Stimulated activated CD8-positive, alpha-beta memory T cell treated with anti-CD3 and anti-CD28 coated beads, Interleukin-15, amount 100 ng/mL, for 1 hour (primary cell): ENCODE results near the gene LGALS3BP.

ENCODE experiments used
- DNase-seq: peaks from one replicate; pipeline ENCODE4 v3.0.0-alpha.2; 2020; ENCODE audit warnings: low read depth

LGALS3BP gene

DNA sequence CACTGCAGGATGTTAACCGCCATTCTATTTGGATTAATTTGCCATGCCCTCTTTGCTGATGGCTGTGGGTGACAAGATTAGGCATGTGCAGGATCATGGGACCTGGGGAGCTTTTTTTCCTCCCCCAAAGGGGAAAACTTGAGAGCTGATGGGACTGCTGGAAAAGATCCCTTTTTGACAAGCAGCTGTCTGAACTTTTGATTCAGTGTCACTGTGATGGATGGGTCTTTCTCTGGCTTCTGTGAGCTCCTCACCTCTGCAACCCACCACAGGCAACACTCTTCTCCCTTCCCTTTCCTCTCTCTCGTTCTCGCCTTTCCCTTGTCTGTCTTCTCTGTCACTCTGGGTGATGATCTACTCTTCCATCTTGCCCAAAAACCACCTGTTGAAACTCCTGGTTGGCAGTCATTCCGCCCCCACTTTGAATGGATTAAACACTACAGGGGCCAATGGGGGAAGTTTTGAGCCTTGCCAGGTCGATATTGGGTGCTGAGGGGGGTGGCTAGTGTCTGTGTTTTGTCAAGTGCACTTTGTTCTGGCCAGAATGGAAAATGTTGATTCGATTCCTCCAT, 32.9 kb upstream of the LGALS3BP start:
- no peak for DNase-seq

DNA sequence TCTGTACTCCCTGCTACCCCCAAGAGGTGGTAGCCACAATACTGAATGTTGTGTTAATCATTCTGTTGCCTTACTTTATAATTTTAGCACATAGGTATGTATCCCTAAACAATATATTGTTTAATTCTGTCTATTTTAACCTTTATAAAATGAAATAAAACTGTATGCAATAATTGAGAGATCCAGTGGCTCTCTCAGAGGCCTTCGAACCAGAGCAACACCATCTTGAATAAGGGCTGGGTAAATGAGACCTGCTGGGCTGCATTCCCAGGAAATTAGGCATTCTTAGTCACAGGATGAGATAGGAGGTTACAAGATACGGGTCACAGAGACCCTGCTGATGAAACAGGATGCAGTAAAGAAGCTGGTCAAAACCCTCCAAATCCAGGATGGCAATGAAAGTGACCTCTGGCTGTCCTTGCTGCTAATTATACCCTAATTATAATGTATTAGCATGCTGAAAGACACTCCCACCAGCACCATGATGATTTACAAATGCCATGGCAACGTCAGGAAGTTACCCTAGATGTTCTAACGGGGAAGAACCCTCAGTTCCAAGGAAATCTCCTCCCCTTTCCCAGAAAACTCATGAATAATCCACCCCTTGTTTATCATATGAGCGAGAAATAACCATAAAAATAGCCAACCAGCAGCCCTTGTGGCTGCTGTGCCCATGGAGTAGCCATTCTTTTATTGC, 31.9 kb upstream of the LGALS3BP start:
- DNase-seq = no peak

DNA sequence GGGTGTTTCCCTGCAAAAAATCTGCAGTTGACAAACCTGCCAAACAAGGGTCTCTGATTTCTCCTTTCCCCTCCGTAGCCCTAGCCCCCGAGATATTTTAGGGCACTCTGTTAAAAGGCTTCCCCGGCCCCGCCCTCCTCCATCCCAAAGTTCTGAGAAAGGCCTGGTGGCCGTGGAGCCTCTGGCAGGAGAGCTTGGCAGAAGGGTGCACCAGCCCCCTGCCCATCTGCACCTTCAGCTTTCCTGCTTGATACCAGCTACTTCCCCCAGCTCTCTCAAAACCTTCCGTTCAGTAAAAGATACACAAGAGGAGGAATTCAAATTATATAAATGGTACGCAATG, 30.6 kb upstream of the LGALS3BP start:
- DNase-seq = no peak

DNA sequence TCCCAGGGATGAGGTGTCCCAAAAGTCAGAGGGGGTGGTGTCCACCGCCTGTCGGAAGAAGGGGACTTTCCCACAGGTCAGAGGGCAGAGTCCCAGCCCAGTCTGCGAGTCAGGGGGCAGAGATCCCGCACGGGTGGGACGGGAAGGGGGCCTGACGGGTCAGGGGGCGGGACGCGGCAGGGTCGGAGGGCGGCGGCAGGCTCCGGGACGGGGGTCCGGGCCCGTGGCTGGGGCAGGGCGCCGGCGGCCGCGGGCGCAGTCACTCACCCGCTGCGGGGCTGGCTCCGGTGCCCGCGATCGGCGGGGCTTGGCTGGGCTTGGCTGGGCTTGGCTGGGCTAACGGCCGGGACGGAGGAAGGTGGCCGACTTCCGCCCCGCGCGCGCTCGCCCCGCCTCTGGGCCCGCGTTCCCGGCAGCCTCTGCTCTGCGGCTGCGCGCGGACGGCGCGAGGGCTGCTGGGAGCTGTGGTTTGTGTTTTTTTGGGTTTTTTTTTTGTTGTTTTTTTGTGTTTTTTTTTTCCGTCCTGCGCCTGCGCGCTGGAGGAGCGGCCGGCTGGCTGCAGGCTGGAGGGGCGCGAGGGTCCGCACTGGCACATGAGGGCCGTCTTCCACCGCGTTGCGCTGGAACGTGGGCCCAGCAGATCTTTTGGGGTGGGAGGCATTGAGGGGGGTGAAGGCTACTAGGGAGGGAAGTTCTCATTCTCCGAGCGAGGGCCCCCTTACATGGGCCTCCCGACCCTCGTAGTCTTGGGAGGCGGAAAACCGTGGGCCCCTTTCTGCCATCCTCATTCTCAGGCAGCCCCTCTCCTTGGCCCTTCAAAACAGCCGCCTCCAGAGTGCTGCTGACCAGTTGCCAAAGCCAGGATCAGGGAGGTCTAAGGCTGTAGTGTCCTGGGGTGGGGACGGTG, 29.9 kb upstream of the LGALS3BP start, which contains the start of gene CANT1:
TSS of gene CANT1 (minus strand) at position 368 of the 907 bp plus-strand sequence. CDS start 12,142 bp downstream, outside the sequence.
- peak; percentile 43 for DNase-seq

DNA sequence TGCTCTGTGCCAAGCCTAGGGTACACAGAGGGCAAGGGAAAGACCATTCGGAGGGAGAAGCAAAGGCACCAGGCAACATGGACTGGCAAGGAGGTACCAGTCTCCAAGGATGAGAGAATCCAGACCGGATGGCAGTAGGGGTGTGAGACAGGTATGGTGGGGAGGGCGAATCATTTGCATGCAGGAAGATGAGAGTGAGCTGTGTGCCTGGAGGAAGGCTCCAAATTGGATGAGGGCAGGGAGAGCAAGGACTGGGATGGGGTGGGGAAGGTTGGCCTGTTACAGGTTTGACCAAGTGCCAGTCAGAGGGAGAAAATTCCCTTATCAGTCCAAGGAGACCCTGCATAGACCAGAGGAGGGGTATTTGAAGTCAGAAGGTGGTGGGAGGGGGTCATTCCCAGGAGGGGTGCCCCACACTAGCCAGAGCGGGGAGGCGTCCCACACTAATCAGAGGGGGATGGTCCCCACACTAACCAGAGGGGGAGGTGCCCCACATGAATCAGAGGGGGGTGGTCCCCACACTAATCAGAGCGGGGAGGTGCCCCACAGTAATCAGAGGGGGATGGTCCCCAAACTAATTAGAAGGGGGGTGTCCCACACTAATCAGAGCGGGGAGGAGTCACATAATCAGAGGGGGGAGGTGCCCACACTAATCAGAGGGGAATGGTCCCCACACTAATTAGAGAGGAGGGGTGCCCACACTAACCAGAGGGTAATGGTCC, 29.1 kb upstream of the LGALS3BP start:
- DNase-seq = no peak

DNA sequence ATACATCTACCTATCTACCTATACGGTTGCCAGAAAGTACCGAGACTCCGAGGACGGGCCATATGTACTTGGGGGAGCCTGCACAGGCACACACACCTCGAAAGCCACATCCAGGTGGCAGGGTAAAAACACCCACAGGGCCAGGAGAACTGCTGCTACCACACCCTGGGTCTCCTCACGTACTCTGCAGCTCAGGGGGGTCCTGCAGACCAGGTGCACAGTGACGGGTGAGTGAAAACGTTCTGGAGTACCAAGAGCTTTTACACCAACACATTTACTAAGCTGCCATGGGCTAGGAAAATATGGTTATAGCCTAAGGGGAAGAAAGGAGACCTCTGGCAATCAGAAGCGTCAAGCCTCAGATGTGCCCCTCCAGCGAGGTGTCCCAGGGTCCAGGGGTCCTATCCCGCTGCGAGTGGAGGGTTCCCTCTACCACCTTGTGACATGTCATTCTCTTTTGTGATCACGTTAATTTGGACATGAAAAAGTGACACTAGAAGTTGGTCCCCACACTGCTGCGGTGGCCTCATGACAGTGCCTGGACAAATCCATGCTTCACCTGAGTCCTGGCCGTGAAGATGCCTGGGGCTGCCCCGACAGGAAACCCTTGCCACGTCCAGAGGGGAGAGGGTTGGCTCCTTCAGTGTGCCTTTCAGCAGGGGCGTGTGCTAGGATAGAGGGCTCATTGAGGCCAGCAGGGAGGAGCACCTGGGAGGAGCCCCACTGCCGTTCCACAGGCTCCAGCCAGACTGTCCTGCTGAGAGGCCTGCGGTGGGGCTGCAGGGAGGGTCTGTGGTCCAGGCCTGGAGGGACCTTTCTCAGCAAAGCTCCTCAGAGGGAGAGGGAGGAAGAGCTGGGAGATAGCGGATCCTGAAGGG, 28.0 kb upstream of the LGALS3BP start:
- no peak for DNase-seq

DNA sequence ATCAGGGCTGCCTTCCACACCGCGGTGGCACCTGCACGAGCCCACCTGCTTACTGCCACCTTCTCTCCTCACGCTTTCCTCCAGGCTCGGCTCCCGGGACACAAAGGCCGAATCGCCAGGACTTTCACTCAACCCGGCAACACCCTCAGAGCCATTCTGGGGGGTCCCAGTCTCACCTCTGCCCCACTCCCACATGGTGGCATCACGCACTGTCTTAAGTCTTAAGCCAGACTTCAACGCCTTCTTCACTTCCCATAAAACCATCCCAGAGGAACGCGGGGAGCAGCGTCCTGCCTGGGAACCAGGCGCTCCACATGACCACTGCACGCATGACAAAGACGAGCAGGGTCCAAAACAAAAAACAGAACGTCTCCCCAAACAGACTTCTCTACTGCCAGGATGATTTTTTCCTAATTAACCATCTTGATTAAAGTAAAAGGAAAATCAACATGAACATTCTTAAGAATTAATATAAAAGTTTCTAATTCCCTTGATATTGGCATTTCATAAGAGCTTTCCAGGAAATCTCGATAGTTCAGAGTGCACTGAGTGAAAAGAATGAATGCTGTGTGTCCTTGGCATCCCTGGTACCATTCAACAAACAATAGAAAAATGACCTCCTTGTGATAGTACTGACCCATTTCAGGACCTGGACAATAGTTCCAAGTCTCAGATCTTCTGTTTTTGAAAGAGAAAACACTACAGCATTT, 27.2 kb upstream of the LGALS3BP start:
- no peak for DNase-seq

DNA sequence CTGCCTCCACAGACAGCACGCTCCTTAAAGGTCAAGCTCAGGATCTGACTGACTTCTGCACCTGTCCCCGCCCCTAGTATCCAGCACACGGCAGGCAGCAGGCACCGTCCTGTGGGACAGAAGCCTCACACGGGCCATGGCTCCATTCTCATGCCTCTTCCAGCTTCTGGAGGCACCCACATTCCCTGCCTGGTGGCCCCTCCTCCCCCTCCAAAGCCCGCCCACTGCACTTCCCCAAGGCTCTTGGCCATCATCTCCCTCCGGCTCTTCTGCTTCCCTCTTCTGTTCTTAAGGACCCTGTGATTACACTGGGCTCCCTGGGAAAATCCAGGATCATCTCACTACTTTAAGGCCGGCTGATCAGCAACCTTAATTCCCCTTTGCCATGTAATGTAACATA, 26.3 kb upstream of the LGALS3BP start:
- no peak for DNase-seq

DNA sequence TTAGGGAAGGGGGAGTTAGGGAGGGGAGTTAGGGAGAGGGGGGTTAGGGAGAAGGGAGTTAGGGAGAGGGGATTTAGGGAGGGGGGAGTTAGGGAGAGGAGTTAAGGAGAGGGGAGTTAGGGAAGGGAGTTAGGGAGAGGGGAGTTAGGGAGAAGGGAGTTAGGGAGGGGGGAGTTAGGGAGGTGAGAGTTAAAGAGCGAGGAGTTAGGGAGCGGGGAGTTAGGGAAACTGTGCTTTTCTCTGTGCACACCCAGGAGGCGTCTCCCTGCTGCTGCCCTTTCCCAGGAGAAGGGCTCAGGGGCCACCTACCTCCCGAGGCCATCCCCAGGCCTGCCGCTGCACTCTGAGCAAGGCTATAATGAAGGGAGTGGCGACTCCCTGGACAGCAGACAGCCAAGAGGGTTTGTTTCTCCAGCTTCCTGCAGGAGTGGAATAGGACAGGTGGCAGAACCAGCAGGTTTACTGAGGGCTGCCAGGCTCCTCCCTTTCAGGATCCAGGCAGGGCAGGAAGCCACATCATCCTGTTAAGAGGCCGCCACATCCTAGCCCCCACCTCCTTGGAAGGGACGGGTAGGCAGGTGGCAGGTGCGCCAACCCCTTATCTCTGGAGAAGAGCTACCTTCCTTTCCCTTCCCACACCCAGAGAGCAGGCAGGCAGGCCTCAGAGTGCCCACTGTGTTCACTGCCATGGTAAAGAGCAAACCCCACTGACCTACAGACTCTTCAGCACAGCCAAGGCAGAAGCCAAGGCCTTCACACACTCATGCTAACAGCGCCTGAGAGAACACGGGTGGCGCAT, 25.5 kb upstream of the LGALS3BP start:
- no peak for DNase-seq

DNA sequence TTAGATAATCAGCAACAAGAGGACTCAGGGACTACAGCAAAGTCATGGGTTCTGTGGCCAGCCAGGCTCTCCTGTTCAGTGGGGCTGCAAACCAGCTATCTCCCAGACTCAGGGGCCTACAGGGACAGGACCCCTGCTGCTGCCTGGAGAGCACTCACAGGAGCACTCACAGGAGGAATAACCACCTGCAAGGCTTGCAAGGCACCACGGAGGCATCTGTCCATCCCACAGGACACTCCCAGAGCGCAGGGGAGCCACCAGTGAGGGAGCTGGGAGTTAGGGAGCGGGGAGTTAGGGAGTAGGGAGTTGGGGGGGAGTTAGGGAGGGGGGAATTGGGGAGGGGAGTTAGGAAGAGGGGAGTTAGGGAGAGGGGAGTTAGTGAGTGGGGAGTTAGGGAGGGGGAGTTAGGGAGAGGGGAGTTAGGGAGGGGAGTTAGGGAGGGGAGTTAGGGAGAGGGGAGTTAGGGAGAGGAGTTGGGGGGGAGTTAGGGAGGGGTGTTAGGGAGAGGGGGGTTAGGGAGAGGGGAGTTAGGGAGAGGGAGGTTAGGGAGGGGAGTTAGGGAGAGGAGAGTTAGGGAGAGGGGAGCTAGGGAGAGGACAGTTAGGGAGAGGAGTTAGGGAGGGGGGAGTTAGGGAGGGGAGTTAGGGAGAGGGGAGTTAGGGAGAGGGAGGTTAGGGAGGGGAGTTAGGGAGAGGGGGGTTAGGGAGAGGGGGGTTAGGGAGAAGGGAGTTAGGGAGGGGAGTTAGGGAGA, 24.1 kb upstream of the LGALS3BP start:
- no peak for DNase-seq

DNA sequence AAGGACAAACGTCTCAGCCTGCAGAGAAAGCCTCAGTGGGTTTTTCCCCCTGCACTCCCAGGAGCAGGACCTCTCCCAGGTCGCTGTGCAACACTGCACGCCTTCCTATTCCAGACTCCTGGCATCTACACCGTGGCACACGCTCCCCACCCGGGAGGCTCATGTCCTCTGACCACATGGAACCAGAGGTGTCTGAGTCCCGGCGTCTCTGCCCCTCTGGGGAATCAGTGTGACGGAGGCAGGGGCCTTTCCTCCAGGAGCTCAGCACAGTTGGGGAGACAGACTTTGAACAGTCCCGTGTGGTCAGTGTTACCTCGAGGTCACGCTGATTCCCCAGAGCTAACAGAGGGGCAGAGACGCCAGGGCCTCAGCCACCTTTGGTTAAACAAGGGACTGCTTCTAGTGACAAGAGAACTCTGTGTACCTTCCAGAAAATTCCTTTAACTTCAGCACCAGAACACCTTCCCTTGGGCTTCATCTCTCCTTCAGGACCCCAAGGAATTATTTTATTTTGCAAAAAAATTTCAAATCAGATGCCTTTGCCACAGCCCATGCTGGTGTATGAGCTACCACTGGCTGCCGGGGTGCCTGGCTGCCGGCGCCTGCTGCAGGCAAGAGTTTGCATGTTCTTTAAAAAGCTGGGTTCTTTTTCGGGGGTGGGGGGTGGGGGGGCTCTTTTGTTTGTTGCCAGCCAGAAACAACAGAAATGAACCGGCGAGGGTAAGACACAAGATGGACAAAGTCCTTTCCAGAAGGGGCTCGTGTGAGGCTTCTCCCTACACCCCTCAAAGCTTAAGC, 23.3 kb upstream of the LGALS3BP start:
- no peak for DNase-seq

DNA sequence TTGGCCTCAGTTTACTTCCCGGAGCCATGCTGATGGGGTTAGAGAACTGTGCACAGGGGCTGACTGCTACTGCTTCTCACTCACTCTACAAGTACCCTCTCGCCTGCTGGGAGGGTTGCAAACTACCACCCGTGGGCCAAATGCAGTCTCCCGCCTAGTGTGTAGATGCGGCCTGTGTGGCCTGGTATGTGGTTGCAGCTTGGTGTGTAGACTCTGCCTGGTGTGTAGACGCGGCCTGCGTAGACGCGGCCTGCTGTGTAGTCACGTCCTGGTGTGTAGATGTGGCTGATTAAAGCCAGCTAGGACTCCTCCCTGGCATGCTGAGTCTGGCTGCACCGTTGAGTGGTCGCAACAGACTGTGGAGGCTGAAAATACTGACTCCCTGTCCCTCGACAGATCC, 22.6 kb upstream of the LGALS3BP start:
- no peak for DNase-seq

DNA sequence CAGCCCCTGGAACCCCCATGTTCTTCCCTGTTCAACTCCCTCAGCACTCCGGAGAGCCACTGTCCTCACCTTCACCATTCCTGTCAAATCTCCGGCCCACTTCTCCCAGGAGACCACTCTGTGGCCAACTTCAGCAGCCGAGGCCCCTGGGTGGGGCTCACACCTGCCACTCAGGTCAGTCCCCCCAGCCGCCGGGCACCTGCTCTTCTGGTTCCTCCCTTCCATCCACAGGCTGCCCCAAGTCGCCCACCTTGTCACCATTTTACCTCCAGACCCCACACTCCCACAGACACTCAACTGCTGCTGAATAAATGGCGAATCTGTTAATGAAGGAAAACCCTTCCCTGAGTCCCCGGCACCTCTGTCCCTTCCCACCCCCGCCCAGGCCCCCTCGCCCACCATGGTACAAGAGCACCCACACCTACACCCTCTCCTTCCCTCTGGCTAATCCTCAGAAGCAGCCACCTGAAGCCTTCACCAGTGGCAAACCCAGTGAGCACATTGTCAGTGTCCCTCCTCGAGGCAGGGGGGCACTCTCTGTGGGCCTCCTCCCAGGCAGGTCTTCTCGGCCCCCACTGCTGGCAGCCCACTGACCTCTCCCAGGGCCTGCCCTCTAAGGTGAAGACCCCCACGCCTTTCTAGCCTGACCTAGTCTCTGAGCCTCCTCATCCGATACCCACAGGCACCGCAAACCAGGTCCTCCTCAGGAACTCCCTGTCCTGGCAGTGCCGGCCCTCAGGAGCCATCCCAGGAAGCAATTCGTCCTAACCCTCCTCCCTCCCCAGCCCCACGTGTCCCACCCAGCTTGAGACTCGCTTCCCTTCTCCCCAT, 21.7 kb upstream of the LGALS3BP start:
- no peak for DNase-seq

DNA sequence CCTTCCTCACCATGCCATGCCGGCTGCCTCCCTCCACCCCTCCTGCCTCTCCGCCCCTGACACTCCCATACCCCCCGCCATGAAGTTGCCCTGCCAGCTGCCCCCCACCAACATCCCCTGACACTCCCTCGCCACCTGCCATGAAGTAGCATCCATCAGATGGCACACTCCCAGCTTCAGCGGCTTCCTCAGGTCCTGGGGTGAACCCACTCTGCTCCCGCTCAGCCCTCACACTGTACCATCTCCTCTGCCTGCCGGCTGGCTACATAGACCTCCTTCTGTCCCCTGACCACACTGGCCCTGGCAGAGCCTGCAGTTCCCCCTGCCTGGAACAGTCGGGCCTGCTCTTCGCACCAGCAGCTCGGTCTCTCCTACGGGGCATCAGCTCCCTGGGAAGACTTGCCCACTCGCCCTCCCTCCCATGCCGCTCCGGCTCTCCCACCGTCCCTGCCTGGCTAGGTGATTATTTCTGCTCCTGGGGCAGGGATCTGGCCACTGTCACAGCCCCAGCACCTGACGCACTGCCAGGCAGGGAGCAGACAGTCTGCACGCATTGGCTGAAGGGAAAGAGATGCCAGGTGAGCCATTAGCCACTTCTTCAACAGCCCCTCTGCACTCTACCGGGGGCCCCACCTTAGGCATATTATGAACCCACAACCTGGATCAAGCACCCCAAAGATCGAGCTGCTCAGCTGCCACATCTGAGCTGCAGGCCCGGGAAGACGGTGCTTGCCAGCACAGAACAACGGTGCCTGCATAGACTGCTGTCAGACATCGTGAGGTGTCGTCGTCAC, 20.9 kb upstream of the LGALS3BP start:
- DNase-seq = no peak

DNA sequence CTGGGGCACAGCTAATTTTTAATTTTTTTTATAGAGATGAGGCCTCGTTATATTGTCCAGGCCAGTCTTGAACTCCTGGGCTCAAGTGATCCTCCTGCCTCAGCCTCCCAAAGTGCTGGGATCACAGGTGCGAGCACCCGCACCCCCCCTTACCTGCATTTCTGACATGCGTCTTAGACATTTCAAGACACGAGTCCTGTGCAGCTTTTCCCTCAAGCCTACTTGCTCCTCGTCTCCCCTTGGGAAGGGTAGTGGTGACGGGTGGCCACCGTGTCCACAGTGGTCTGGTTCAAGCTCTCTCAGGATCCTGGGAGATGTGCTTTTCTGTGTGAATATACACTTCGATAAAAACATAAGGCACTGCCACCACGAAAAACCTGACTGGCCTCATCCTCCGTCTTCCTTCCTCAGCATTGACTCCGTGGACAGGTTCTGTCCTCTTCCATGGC, 20.2 kb upstream of the LGALS3BP start:
- no peak for DNase-seq

DNA sequence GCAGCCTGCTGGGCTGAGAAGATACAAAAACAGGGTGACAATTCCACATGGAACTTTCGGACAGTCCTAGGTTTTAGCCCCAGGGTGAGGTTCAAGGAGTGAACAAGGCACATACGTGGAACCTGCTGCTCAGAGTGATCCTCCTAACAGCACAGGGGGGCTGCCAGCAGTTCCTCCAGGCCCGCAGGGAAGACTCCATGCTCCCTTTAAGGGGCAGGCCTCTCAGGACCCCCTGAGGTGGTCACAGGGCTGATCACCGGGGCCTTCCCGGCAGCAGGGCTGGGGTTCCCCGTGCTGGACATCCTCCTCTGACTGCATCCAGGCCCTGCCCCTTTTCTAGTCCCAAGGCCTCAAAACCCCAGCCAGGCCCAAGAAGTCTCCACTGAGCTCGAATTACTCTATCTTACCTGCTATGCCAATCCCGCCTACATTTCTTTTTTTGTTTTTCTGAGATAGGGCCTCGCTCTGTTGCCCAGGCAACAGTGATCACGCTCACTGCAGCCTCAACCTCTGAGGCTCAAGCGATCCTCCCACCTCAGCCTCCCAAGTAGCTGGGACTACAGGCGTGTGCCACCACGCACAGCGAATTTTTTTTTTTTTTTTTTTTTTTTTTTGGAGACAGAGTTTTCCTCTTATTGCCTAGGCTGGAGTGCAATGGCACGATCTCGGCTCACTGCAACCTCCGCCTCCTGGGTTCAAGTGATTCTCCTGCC, 19.5 kb upstream of the LGALS3BP start:
- DNase-seq = no peak
